Suprapubic skin (tissue), 3 donors: Measurements from ENCODE around the gene SSX2IP.

Experiments used
- EP300 ChIP-seq: sonication (generic); formaldehyde crosslinking; IDR thresholded peaks from one replicate; pipeline ENCODE4 v1.6.1; 2017; ENCODE audit warnings: antibody characterized with exemption
- POLR2A ChIP-seq, 2 donors: fragments of 450-650 bp; IDR thresholded peaks; one replicate each; pipeline ENCODE4 v1.6.1; 2017; ENCODE audit warnings: antibody characterized with exemption in 2 of 2, mild to moderate bottlenecking in 2 of 2, moderate library complexity in 2 of 2
- TF ChIP-seq, protein P1 (sequence below), 2 donors: fragments of 200-600 bp in 1 of 2; fragments of 450-650 bp in 1 of 2; sonication (generic) in 1 of 2; IDR thresholded peaks; one replicate each; pipeline ENCODE4 v1.5.1; 2016 to 2019; ENCODE audit warnings: antibody characterized with exemption in 2 of 2, mild to moderate bottlenecking in 1 of 2, moderate library complexity in 1 of 2

DNA sequence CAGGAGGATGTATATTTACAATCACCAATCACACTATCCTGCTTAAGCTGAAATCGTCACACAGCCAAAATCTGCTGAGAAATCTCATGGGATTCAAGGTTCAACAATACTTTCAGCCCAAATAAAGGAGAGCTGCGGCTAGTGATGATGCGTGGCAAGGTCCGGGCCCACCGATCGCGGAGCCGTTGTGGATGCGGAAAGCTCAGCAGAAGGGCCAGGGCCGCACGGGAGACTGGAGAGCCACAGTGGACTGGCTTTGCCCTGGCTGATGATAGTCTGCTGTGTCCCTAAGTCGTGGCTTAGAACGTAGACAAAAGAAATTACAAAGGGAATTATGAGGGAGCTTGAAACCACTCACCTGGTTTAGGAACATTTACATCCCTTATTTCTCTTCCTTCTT, 48.0 kb upstream of the SSX2IP start:
- TF ChIP-seq, protein P1, sequence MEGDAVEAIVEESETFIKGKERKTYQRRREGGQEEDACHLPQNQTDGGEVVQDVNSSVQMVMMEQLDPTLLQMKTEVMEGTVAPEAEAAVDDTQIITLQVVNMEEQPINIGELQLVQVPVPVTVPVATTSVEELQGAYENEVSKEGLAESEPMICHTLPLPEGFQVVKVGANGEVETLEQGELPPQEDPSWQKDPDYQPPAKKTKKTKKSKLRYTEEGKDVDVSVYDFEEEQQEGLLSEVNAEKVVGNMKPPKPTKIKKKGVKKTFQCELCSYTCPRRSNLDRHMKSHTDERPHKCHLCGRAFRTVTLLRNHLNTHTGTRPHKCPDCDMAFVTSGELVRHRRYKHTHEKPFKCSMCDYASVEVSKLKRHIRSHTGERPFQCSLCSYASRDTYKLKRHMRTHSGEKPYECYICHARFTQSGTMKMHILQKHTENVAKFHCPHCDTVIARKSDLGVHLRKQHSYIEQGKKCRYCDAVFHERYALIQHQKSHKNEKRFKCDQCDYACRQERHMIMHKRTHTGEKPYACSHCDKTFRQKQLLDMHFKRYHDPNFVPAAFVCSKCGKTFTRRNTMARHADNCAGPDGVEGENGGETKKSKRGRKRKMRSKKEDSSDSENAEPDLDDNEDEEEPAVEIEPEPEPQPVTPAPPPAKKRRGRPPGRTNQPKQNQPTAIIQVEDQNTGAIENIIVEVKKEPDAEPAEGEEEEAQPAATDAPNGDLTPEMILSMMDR (IDR thresholded peaks at IDR 0.05): no peak
- TF ChIP-seq POLR2A (IDR thresholded peaks at IDR 0.05) (no peak), EP300 (no peak)
